ENCODE measurements around the gene PAM16.

GRCh38 chr16:4384509-4384942 is 33.4 kb upstream of the PAM16 start:
- TF ChIP-seq CTCF (IDR thresholded peaks at IDR 0.05; ENCODE audit: poor library complexity) (no peak), EZH2 (IDR thresholded peaks at IDR 0.05; ENCODE audit: borderline replicate concordance) (no peak)
